ENCODE results near the gene PRPSAP1.

- no peak for TF ChIP-seq CTCF (conservative IDR thresholded peaks at IDR 0.05; ENCODE audit: low read depth, low read length)
- no peak for TF ChIP-seq EZH2 (IDR thresholded peaks at IDR 0.05; ENCODE audit: low read length, unreplicated experiment)
- TF ChIP-seq EZH2phosphoT487 (IDR thresholded peaks at IDR 0.05; ENCODE audit: borderline replicate concordance, low read length), result no peak
These were observed 57.5 kb downstream of the PRPSAP1 start for GRCh38 chr17:76296186-76296585.

Measured in PC-3 (cell line).